ENCODE measurements around the gene PDE6A.
"Not testable (repeated sequence)": the region's sequence is repeated elsewhere in the genome, so short reads cannot be mapped to it uniquely, and the experiment has no call there.

Gene PDE6A

GRCh38 chr5:149881069-149881622 lies 63.4 kb downstream of the PDE6A start:
- no peak overlapping the region for H3K4me3 ChIP-seq (ENCODE audit: low read depth, low read length)
- DNase-seq (ENCODE audit: low read depth): no peak
- TF ChIP-seq, protein P1, sequence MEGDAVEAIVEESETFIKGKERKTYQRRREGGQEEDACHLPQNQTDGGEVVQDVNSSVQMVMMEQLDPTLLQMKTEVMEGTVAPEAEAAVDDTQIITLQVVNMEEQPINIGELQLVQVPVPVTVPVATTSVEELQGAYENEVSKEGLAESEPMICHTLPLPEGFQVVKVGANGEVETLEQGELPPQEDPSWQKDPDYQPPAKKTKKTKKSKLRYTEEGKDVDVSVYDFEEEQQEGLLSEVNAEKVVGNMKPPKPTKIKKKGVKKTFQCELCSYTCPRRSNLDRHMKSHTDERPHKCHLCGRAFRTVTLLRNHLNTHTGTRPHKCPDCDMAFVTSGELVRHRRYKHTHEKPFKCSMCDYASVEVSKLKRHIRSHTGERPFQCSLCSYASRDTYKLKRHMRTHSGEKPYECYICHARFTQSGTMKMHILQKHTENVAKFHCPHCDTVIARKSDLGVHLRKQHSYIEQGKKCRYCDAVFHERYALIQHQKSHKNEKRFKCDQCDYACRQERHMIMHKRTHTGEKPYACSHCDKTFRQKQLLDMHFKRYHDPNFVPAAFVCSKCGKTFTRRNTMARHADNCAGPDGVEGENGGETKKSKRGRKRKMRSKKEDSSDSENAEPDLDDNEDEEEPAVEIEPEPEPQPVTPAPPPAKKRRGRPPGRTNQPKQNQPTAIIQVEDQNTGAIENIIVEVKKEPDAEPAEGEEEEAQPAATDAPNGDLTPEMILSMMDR (IDR thresholded peaks at IDR 0.05; ENCODE audit: insufficient read depth, low read depth, low read length, missing control alignments): no peak

GRCh38 chr5:149879593-149879992 lies 65.0 kb downstream of the PDE6A start:
- not testable (repeated sequence) for H3K4me3 ChIP-seq (ENCODE audit: low read depth, low read length)

DNA sequence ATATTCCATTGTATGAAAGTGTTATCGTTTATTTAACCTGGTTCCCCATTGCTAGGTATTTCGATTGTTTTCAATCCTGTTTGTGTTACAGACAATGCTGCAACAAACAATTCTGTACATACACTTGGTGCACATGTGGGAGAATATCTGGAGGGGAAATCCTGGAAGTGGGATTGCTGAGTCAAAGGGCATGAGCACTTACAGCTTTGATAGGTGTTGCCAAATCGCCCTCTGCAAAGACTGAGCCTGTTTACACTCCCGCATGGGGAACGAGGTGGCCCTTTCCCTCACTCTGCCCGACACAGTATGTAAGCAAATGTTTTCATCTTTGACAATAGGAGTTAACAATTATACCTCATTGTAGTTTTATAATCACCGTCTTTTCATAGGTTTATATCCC lies 66.2 kb downstream of the PDE6A start:
- H3K4me3 ChIP-seq (ENCODE audit: low read depth, low read length): no peak overlapping the region
- TF ChIP-seq, protein P1 (IDR thresholded peaks at IDR 0.05; ENCODE audit: insufficient read depth, low read depth, low read length, missing control alignments): no peak
- no peak for DNase-seq (ENCODE audit: low read depth)

More at GRCh38 chr5:149879593-149879992, 65.0 kb downstream of the PDE6A start:
- DNase-seq (ENCODE audit: low read depth): not testable (repeated sequence)

DNA sequence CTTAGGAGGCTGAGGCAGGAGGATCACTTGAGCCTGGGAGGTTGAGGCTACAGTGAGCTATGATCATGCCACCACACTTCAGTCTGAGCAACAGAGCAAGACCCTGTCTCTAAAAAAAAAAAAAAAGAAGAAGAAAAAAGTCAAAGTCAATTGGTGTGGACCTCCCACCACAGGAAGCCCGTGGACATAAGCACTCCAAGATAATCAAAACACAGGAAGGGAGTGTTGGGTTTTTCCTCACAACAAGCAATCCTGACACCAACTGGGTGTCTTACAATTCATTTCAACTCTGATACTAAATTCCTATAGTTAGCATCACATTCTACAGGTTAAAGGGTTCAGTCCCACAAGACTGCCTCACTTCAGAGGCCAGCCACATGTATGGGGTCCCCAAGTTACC lies 70.7 kb downstream of the PDE6A start:
- no peak overlapping the region for H3K4me3 ChIP-seq (ENCODE audit: low read depth, low read length)
- TF ChIP-seq, protein P1 (IDR thresholded peaks at IDR 0.05; ENCODE audit: insufficient read depth, low read depth, low read length, missing control alignments): no peak
- DNase-seq (ENCODE audit: low read depth): no peak

DNA sequence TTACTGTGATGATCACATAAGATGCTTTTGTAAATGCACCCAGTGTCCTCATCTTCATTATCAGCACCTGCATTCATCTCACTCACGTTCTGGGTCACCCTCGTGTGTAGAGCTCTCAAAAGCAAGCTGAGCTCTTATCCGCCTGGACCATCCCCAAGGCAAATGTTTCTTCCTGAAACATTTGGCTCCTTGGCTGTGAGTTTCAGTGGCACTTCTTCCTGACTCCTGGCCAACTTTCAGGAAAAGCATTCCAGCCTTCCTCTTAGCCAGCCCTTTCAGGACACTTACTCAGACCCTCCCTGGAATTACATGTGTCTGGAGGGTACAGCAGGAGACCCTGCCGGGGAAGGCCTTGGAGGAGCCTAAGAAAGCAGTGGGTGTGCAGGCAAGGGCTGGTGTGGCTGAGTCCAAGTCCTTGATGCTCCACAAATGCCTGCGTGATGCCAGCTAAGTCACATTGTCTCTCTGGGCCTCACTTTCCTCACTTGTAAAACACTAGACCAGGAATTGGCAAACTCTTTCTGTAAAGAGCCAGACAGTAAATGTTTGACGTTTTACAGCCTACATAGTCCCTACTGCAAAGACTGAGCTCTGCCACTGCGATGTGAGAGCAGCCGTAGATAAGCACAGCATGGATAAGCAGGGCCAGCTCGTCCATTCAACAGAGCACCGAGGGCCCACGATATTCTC lies 72.1 kb downstream of the PDE6A start:
- no peak for DNase-seq (ENCODE audit: low read depth)
- TF ChIP-seq, protein P1 (IDR thresholded peaks at IDR 0.05; ENCODE audit: insufficient read depth, low read depth, low read length, missing control alignments): no peak
- H3K4me3 ChIP-seq (ENCODE audit: low read depth, low read length): no peak overlapping the region

GRCh38 chr5:149871471-149871870 lies 73.1 kb downstream of the PDE6A start:
- TF ChIP-seq, protein P1 (IDR thresholded peaks at IDR 0.05; ENCODE audit: insufficient read depth, low read depth, low read length, missing control alignments): no peak
- H3K4me3 ChIP-seq (ENCODE audit: low read depth, low read length): no peak overlapping the region
- DNase-seq (ENCODE audit: low read depth): no peak

DNA sequence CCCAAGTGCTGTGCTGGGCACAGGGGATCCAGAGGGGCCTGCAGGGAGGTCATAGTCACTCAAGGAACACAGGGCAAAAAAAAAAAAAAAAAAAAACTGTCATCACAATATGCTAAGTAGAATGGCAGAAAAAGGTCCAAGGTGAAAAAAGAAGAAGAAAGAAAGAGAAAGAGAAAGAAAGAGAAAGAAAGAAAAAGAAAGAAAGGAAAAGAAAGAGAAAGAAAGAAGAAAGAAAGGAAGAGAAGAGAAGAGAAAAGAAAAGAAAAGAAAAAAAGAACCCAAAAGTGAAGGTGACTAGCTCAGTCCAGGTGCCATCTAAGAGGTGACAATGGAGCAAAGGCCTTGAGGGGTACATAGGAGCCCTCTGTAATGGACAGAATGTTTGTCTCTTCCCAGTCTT lies 73.9 kb downstream of the PDE6A start:
- DNase-seq (ENCODE audit: low read depth): no peak
- TF ChIP-seq, protein P1 (IDR thresholded peaks at IDR 0.05; ENCODE audit: insufficient read depth, low read depth, low read length, missing control alignments): no peak

More for the DNA sequence above, 73.9 kb downstream of the PDE6A start:
- H3K4me3 ChIP-seq (ENCODE audit: low read depth, low read length): no peak overlapping the region
